Measurements from ENCODE around the gene UNC5A.

Gene UNC5A

GRCh38 chr5:176865964-176866363 is 55.6 kb downstream of the UNC5A start:
- Histone ChIP-seq H3K4me3 (replicated peaks; ENCODE audit: low read depth, low read length) (no peak overlapping the region), H3K36me3 (ENCODE audit: control insufficient read depth, insufficient read depth, low read length) (no peaks in the 10 kb centered on the region), H3K27me3 (replicated peaks; ENCODE audit: control insufficient read depth, insufficient read depth, low read length) (peaks cover 2% of the 10 kb centered on the region; the same call in 1 of the 2 replicates)
- no peak for DNase-seq (ENCODE audit: extremely low read depth, insufficient read length)
- TF ChIP-seq CTCF (IDR thresholded peaks at IDR 0.05; ENCODE audit: insufficient read depth, low read length, poor library complexity, severe bottlenecking): no peak

DNA sequence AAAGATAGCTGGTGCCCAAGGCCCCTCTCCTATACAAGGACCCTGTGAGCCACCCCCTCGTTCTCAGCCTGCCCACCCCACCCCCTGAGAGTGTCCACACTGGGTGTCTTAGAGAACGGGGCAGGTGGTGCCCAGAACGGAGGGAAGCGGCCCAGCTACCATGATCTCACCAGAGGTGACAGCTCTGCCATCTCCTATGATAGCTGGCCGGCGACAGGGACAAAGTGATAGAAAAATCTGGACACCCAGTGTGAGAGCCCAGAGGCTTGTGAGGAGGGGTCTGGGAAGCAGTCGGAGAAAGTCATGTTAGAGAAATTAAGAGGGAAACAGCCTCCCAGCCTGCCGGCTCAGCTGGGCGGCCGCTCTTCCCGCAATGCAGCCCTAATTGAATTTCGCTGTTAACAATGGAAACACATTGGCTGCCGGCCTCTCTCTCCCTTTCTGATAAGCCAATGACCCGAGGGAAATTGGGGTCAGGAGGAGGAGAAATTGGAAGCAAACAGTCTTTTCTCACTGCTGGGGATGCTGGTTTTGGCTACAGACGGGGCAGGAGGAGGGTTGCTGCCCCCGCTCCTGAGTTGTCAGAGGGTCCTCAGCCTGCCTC is 56.5 kb downstream of the UNC5A start:
- DNase-seq (ENCODE audit: extremely low read depth, insufficient read length): no peak
- H3K27me3 ChIP-seq (replicated peaks; ENCODE audit: control insufficient read depth, insufficient read depth, low read length): peaks cover 2% of the 10 kb centered on the region; the same call in 1 of the 2 replicates

GRCh38 chr5:176868126-176868525 is 57.8 kb downstream of the UNC5A start:
- peaks cover 2% of the 10 kb centered on the region; the same call in 1 of the 2 replicates for H3K27me3 ChIP-seq (replicated peaks; ENCODE audit: control insufficient read depth, insufficient read depth, low read length)
- TF ChIP-seq CTCF (IDR thresholded peaks at IDR 0.05; ENCODE audit: insufficient read depth, low read length, poor library complexity, severe bottlenecking): no peak

More for the DNA sequence above, 56.5 kb downstream of the UNC5A start:
- TF ChIP-seq CTCF (IDR thresholded peaks at IDR 0.05; ENCODE audit: insufficient read depth, low read length, poor library complexity, severe bottlenecking): no peak
- H3K4me3 ChIP-seq (replicated peaks; ENCODE audit: low read depth, low read length): no peak overlapping the region
- no peaks in the 10 kb centered on the region for H3K36me3 ChIP-seq (ENCODE audit: control insufficient read depth, insufficient read depth, low read length)

GRCh38 chr5:176868731-176869130 is 58.4 kb downstream of the UNC5A start:
- Histone ChIP-seq H3K27me3 (replicated peaks; ENCODE audit: control insufficient read depth, insufficient read depth, low read length) (peaks cover 2% of the 10 kb centered on the region; the same call in 1 of the 2 replicates), H3K36me3 (ENCODE audit: control insufficient read depth, insufficient read depth, low read length) (no peaks in the 10 kb centered on the region), H3K4me3 (replicated peaks; ENCODE audit: low read depth, low read length) (no peak overlapping the region)
- TF ChIP-seq CTCF (IDR thresholded peaks at IDR 0.05; ENCODE audit: insufficient read depth, low read length, poor library complexity, severe bottlenecking): no peak
- DNase-seq (ENCODE audit: extremely low read depth, insufficient read length): no peak

More at GRCh38 chr5:176868126-176868525, 57.8 kb downstream of the UNC5A start:
- DNase-seq (ENCODE audit: extremely low read depth, insufficient read length): no peak
- Histone ChIP-seq H3K36me3 (ENCODE audit: control insufficient read depth, insufficient read depth, low read length) (no peaks in the 10 kb centered on the region), H3K4me3 (replicated peaks; ENCODE audit: low read depth, low read length) (no peak overlapping the region)

GRCh38 chr5:176869501-176870109 is 59.2 kb downstream of the UNC5A start:
- no peak for DNase-seq (ENCODE audit: extremely low read depth, insufficient read length)
- no peak overlapping the region for H3K4me3 ChIP-seq (replicated peaks; ENCODE audit: low read depth, low read length)
- H3K36me3 ChIP-seq (ENCODE audit: control insufficient read depth, insufficient read depth, low read length): no peaks in the 10 kb centered on the region
- H3K27me3 ChIP-seq (replicated peaks; ENCODE audit: control insufficient read depth, insufficient read depth, low read length): no peaks in the 10 kb centered on the region; the same call in 1 of the 2 replicates
- no peak for TF ChIP-seq CTCF (IDR thresholded peaks at IDR 0.05; ENCODE audit: insufficient read depth, low read length, poor library complexity, severe bottlenecking)

All from GM06990 (cell line).